Heart right ventricle (tissue), 16 donors: ENCODE results near the gene GGTA1. TPM values are rescaled to one million over a fixed set of nuclear protein-coding genes. Genes with fewer than 3 reads are reported as not detected.

Source experiments
- ATAC-seq, 8 donors: fragments of 200-7000 bp; cut with Tn5 transposase; one replicate each; pipeline ENCODE4 v1.9.1; 2020; ENCODE audit warnings: mild to moderate bottlenecking in 8 of 8, moderate library complexity in 8 of 8, moderate number of reproducible peaks in 1 of 8
- DNase-seq, 2 donors: peaks; one replicate each; pipeline ENCODE4 v3.0.0-alpha.2; 2020
- H3K27ac ChIP-seq, 10 donors: fragments of 200-600 bp; sonication (generic) in 2 of 10; one replicate each; pipeline versions ENCODE4 v1.5.0 to v1.8.0; 2020 to 2022; ENCODE audit warnings: mild to moderate bottlenecking in 3 of 10
- H3K27me3 ChIP-seq, 7 donors: fragments of 200-600 bp; one replicate each; pipeline ENCODE4 v1.8.0; 2021 to 2022; ENCODE audit warnings: mild to moderate bottlenecking in 2 of 7
- H3K36me3 ChIP-seq, 9 donors: fragments of 200-600 bp; sonication (generic) in 1 of 9; one replicate each; pipeline versions ENCODE4 v1.5.0 to v1.8.0; 2020 to 2022; ENCODE audit warnings: mild to moderate bottlenecking in 2 of 9
- H3K4me1 ChIP-seq, 9 donors: fragments of 200-600 bp; sonication (generic) in 1 of 9; one replicate each; pipeline versions ENCODE4 v1.5.0 to v1.8.0; 2020 to 2022; ENCODE audit warnings: mild to moderate bottlenecking in 4 of 9
- H3K4me3 ChIP-seq, 10 donors: fragments of 200-600 bp; sonication (generic) in 2 of 10; one replicate each; pipeline versions ENCODE4 v1.5.0 to v1.8.0; 2020 to 2022; ENCODE audit warnings: mild to moderate bottlenecking in 7 of 10, moderate library complexity in 2 of 10
- H3K9me3 ChIP-seq, 11 donors: fragments of 200-600 bp in 10 of 11; sonication (generic) in 2 of 11; one replicate each; pipeline versions ENCODE4 v1.5.0 to v1.8.0; 2013 to 2022; ENCODE audit warnings: mild to moderate bottlenecking in 2 of 11, control low read depth in 1 of 11, moderate library complexity in 1 of 11
- CTCF ChIP-seq, 9 donors: fragments of 200-600 bp; sonication (generic) in 2 of 9; IDR thresholded peaks; one replicate each; pipeline versions ENCODE4 v1.5.0 to v1.8.0; 2021 to 2022; ENCODE audit warnings: antibody characterized with exemption in 9 of 9, mild to moderate bottlenecking in 5 of 9, moderate library complexity in 1 of 9
- WGBS, 2 donors: extraction: QIAGEN DNeasy Blood & Tissue Kit; methylation state at CpG; one replicate each; pipeline ENCODE4 v1.1.7; 2013; ENCODE audit warnings: inconsistent platforms in 1 of 2; 5-methylcytosine and 5-hydroxymethylcytosine counted together
- intact Hi-C, 10 donors: fragments of 100-400 bp; cut with DNase I; formaldehyde crosslinking; loops; one replicate each; pipeline versions ENCODE4 v1.11.1 to v1.14.2; 2022
- polyA plus RNA-seq, 2 donors: library from polyadenylated mRNA; stranded (reverse); fragments of 200-250 nt; gene quantifications; one replicate each; pipeline ENCODE4 v1.2.3, GENCODE V29; 2013
- total RNA-seq, 10 donors: library from RNA; stranded (reverse); fragmentation: NEBNext Ultra II Directional in 3 of 10; extraction: Animal tissue kit (Norgen Biotek cat#: 25700) in 3 of 10; gene quantifications; one replicate each; pipeline versions ENCODE4 v1.2.1 to v1.2.4, GENCODE V29; 2021 to 2023
- donor health status: Arrhythmogenic right ventricular cardiomyopathy.
- donor health status: ischemic (EF 13 %, LVEDD 7.1; RV severe dilation, severe dysfunction).
- donor health status: healthy with polysubstance abuse.
- donor health status: DM: no; HTN: yes; CAD: no.
- donor health status: DM: no; HTN: no; CAD: no.
- donor health status: ischemic (EF 25% LVEDD 6.9; RV normal size, moderate dysfunction).
- donor health status: ischemic (EF 25% LVEDD 5.7; RV mildly dilated, moderate dysfunction).
- donor health status: healthy.
- donor health status: DM: yes; HTN: yes; CAD: no.
- donor health status: Ischemic cardiomyopathy.
- donor health status: ischemic (EF 35%, LVEDD 5.7; RV mildly dilated, moderate dysfunction).
- donor health status: nonischemic (EF 11% LVEDD 7.7; RV severe dilation, severe dysfunction).
- donor health status: DM: yes; HTN: yes; CAD: no.
- donor health status: PGD.
- donor health status: ischemic (EF 29% LVEDD 5.4; RV normal size, mild dysfunction).
- donor health status: nonischemic (EF 23%, LVEDD 6.1; RV moderate dilation, normal function).

Gene GGTA1
- total and polyA plus RNA-seq, 12 donors, result 3.0 to 42.1 (median 13.9) TPM

- intact Hi-C loops, result no loop called here
- DNase-seq, result no peak
- Histone ChIP-seq H3K36me3 (no peaks in the 10 kb centered on the region), H3K27me3 (no peaks in the 10 kb centered on the region), H3K4me3 (no peak overlapping the region), H3K9me3 (no peaks in the 10 kb centered on the region), H3K27ac (no peak overlapping the region), H3K4me1 (no peaks in the 10 kb centered on the region)
- no peak for ATAC-seq
- 68 to 78% methylated on average over 3 of the region's 3 CpGs for WGBS, 2 donors
- TF ChIP-seq CTCF (IDR thresholded peaks at IDR 0.05), result no peak
Measured at GRCh38 chr9:121411993-121412392, 87.7 kb downstream of the GGTA1 start.

GRCh38 chr9:121405899-121406298 lies 93.7 kb downstream of the GGTA1 start:
- Histone ChIP-seq H3K27me3 (no peaks in the 10 kb centered on the region), H3K4me3 (no peak overlapping the region), H3K27ac (no peak overlapping the region), H3K4me1 (no peaks in the 10 kb centered on the region), H3K36me3 (no peaks in the 10 kb centered on the region), H3K9me3 (peaks cover 0 to 8% (median 0%) of the 10 kb centered on the region in 11 donors)
- no peak for TF ChIP-seq CTCF (IDR thresholded peaks at IDR 0.05)
- intact Hi-C loops, result loop anchor here in 2 of 10 donors (10.0 kb wide), 2 partner anchors 421 to 431 kb away; no protein-coding TSS in a partner anchor
- 49 to 94% methylated on average over 1 of the region's 1 CpG for WGBS, 2 donors
- no peak for DNase-seq
- ATAC-seq, result no peak

Other genes with a start within 250 kb of the GGTA1 start
- 100 to 1,000 TPM; 532 to 861 (median 668) TPM for gene GSN, start 231.7 kb downstream of the GGTA1 start, total RNA-seq
- 100 to 1,000 TPM; 360 to 823 TPM for gene GSN, start 231.7 kb downstream of the GGTA1 start, polyA plus RNA-seq
- 100 to 1,000 TPM; 104 to 389 (median 181) TPM for gene STOM, start 129.6 kb downstream of the GGTA1 start, total RNA-seq
- gene STOM, start 129.6 kb downstream of the GGTA1 start, polyA plus RNA-seq, result 100 to 1,000 TPM; 146 to 203 TPM
- 10 to 100 TPM; 48.1 to 71.1 (median 56.5) TPM for gene DAB2IP, start 151.8 kb upstream of the GGTA1 start, total RNA-seq
- 10 to 100 TPM; 18.1 to 36.5 TPM for gene DAB2IP, start 151.8 kb upstream of the GGTA1 start, polyA plus RNA-seq